Measurements from ENCODE around the gene UNC5A.
A peak's percentile ranks its signal among the peaks of the same experiment; 100 is the strongest.

UNC5A gene

DNA sequence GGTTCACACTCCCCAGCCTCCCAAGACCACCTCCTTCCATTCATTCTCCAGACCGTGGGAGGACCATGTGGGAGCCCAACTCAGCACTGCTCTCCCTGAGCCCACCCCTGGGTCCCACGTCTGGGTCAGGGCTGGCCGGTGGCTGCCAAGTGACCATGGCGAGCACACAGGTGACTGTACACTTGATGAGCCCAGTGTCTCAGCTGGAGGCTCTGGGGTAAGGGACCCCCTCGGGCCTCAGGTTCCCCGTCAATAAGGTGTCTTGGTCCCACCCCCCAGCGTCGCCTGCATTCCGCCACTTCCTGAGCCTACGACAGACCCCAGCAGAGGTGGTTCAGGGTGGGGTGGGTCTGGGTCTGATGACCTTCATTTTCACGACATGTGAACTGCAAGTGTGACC is 50.0 kb downstream of the UNC5A start:
- no peak for TF ChIP-seq CTCF (IDR thresholded peaks at IDR 0.05)
- H3K4me1 Mint-ChIP-seq: peaks cover 20% of the 10 kb centered on the region
- DNase-seq: no peak
- no peak overlapping the region for H3K4me3 Mint-ChIP-seq
- H3K27me3 Mint-ChIP-seq (ENCODE audit: low read depth, poor library complexity): peaks cover 42% of the 10 kb centered on the region
- H3K27ac Mint-ChIP-seq: no peak overlapping the region
- no peaks in the 10 kb centered on the region for H3K9me3 Mint-ChIP-seq
- H3K36me3 Mint-ChIP-seq (ENCODE audit: low read depth): no peaks in the 10 kb centered on the region

GRCh38 chr5:176861276-176861675 is 50.9 kb downstream of the UNC5A start:
- no peak for DNase-seq
- Mint-ChIP-seq H3K4me3 (no peak overlapping the region), H3K27me3 (ENCODE audit: low read depth, poor library complexity) (peaks cover 49% of the 10 kb centered on the region), H3K4me1 (peaks cover 24% of the 10 kb centered on the region), H3K9me3 (no peaks in the 10 kb centered on the region), H3K27ac (no peak overlapping the region), H3K36me3 (ENCODE audit: low read depth) (no peaks in the 10 kb centered on the region)
- no peak for TF ChIP-seq CTCF (IDR thresholded peaks at IDR 0.05)

DNA sequence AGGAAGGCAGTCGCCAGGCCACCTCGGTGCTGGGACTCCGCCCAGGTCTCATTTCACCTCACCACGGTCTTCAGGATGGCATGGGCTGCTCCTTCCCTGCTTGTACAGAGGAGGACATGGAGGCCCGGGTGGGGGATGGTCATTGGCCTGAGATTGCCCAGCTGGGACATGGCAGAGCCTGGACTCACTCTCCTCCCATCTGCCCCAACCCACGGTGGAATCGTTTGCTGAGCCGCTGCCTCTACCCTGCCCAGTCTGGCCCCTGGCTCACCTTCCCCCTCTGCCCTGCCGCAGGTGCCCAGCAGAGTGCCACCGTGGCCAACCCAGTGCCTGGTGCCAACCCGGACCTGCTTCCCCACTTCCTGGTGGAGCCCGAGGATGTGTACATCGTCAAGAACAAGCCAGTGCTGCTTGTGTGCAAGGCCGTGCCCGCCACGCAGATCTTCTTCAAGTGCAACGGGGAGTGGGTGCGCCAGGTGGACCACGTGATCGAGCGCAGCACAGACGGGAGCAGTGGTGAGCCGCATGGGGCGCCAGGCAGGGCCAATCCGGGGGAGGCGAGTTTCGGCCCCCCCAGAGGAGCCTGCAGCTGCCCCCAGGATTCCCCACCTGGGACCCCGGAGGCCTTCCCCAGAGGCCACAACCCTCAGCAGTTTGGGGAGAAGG is 52.1 kb downstream of the UNC5A start:
- Mint-ChIP-seq H3K4me1 (peaks cover 35% of the 10 kb centered on the region), H3K4me3 (no peak overlapping the region), H3K9me3 (no peaks in the 10 kb centered on the region), H3K27me3 (ENCODE audit: low read depth, poor library complexity) (peaks cover 54% of the 10 kb centered on the region), H3K36me3 (ENCODE audit: low read depth) (no peaks in the 10 kb centered on the region), H3K27ac (no peak overlapping the region)
- TF ChIP-seq CTCF (IDR thresholded peaks at IDR 0.05): no peak
- DNase-seq: no peak

DNA sequence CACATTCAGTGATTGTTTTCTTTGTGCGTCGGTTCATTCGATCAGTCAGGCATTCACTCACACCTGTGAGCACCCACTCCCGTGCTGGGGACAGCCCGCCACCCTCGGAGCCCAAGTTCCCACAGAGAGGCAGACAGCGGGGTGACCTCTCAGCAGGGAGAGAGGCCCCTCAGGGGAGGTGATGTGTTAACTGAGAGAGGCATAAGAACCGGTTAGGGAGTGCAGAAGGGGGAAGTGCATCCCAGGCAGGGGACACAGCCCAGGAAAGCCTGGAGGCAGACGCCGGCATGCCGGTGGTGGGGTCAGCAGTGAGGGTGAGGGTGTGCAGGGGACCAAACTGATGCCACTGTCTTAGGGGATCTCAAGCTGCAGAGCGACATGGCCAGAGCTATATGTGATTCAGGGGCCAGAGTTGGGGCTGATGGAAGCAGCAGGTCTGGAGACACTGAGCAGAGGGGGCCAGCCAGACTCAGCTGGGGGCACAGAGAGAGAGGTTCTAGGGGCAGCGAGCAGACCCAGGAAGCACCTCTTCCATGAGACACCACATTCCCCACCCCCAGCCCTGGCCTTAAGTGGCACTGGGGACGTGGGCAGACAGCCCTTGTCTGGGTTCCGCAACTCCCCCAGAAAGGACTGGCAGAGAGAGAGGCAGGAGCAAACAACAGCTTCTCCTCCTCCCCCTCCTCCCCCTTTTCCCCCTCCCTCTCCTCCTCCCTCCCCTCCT is 52.8 kb downstream of the UNC5A start:
- H3K4me3 Mint-ChIP-seq: peak overlapping the region; percentile 49
- H3K4me1 Mint-ChIP-seq: peaks cover 38% of the 10 kb centered on the region
- H3K27ac Mint-ChIP-seq: peak overlapping the region; percentile 93
- no peaks in the 10 kb centered on the region for H3K9me3 Mint-ChIP-seq
- no peaks in the 10 kb centered on the region for H3K36me3 Mint-ChIP-seq (ENCODE audit: low read depth)
- TF ChIP-seq CTCF (IDR thresholded peaks at IDR 0.05): no peak
- peaks cover 50% of the 10 kb centered on the region for H3K27me3 Mint-ChIP-seq (ENCODE audit: low read depth, poor library complexity)
- DNase-seq: no peak

DNA sequence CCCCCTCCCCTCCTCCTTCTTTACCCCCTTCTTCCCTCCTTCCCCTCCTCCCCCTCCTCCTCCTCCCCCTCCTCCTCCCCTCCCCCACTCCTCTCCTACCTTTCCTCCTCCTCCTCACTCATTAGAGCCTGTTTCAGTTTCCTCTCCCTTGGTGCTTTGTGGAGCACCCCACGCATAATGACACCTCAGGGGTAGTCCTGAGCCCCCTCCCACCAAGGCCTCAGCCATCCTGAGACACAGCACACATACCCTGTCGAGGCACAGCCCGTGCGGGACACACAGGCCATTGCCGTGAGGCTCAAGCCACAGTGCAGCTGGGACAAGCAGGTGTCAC is 53.4 kb downstream of the UNC5A start:
- H3K36me3 Mint-ChIP-seq (ENCODE audit: low read depth): no peaks in the 10 kb centered on the region
- H3K27me3 Mint-ChIP-seq (ENCODE audit: low read depth, poor library complexity): peaks cover 46% of the 10 kb centered on the region
- H3K4me1 Mint-ChIP-seq: peaks cover 39% of the 10 kb centered on the region
- H3K27ac Mint-ChIP-seq: no peak overlapping the region
- DNase-seq: no peak
- H3K9me3 Mint-ChIP-seq: no peaks in the 10 kb centered on the region
- H3K4me3 Mint-ChIP-seq: no peak overlapping the region
- TF ChIP-seq CTCF (IDR thresholded peaks at IDR 0.05): no peak

DNA sequence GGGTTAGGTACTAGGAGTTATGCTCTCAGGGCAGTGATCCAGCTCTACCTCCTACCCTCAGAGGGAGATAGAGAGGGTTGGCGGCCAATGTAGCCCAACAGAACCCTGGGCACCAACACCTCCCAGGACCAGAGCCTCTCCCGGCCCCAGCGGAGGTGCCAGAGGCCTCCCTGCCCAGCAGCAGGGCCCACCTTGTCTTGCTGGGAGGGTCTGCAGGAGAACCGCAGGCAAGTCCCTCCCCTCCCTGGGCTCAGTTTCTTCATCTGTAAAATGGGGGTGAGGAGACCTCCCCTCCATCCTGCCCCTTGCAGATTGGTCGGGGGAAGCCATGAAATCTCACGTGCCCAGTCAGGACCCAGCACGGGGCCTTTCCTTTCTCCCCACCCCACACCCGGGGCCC is 54.4 kb downstream of the UNC5A start:
- H3K4me3 Mint-ChIP-seq: no peak overlapping the region
- H3K27me3 Mint-ChIP-seq (ENCODE audit: low read depth, poor library complexity): peaks cover 45% of the 10 kb centered on the region
- H3K4me1 Mint-ChIP-seq: peaks cover 43% of the 10 kb centered on the region
- no peaks in the 10 kb centered on the region for H3K9me3 Mint-ChIP-seq
- no peak for TF ChIP-seq CTCF (IDR thresholded peaks at IDR 0.05)
- no peak for DNase-seq
- H3K36me3 Mint-ChIP-seq (ENCODE audit: low read depth): no peaks in the 10 kb centered on the region
- no peak overlapping the region for H3K27ac Mint-ChIP-seq
